Measurements from ENCODE around the gene GATAD2A. TPM values are rescaled to one million over a fixed set of nuclear protein-coding genes. Genes with fewer than 3 reads are reported as not detected.
A peak's percentile ranks its signal among the peaks of the same experiment; 100 is the strongest.
"Not testable (repeated sequence)": the region's sequence is repeated elsewhere in the genome, so short reads cannot be mapped to it uniquely, and the experiment has no call there.

GATAD2A gene
- total RNA-seq, 1 donor = 44.5 TPM

- peak overlapping the region; percentile 3 for H3K4me3 ChIP-seq (ENCODE audit: low read depth, low read length)
- TF ChIP-seq CTCF (IDR thresholded peaks at IDR 0.05; ENCODE audit: insufficient read depth, low read depth, low read length) = no peak
- DNase-seq (ENCODE audit: low read depth) = no peak
These were observed 16.6 kb upstream of the GATAD2A start for GRCh38 chr19:19388568-19389555.

DNA sequence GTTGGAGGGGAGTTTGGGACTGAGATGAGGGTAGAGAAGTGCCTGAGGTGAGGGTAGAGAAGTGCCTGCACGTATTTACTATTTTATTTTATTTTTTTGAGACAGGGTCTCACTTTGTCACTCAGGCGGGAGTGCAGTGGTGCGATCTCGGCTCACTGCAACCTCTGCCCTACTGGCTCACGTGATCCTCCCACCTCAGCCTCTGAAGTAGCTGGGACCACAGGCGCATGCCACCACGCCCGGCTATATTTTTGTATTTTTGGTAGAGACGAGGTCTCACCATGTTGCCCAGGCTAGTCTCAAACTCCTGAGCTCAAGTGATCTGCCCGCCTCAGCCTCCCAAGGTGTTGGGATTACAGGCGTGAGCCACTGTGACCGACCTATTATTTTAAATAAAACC lies 15.8 kb upstream of the GATAD2A start:
- H3K4me3 ChIP-seq (ENCODE audit: low read depth, low read length); DNase-seq (ENCODE audit: low read depth): not testable (repeated sequence)

DNA sequence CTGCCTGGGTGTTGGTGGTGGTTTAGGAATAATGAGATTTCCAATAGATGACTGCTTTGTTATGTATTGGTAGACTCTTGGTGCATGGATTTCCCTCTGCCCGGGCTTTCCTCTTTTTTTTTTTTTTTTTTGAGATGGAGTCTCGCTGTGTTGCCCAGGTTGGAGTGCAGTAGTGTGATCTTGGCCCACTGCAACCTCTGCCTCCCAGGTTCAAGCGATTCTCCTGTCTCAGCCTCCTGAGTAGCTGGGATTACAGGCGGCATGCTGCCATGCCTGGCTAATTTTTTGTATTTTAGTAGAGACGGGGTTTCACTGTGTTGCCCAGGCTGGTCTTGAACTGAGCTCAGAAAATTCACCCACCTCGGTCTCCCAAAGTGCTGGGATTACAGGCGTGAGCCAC lies 11.1 kb upstream of the GATAD2A start:
- not testable (repeated sequence) for DNase-seq (ENCODE audit: low read depth); H3K4me3 ChIP-seq (ENCODE audit: low read depth, low read length)

GRCh38 chr19:19399733-19400433 lies 5.6 kb upstream of the GATAD2A start:
- no peak for DNase-seq (ENCODE audit: low read depth)
- no peak for TF ChIP-seq CTCF (IDR thresholded peaks at IDR 0.05; ENCODE audit: insufficient read depth, low read depth, low read length)
- H3K4me3 ChIP-seq (ENCODE audit: low read depth, low read length) = no peak overlapping the region

- peak; percentile 79 for DNase-seq (ENCODE audit: low read depth)
- H3K4me3 ChIP-seq (ENCODE audit: low read depth, low read length) = no peak overlapping the region
- TF ChIP-seq CTCF (IDR thresholded peaks at IDR 0.05; ENCODE audit: insufficient read depth, low read depth, low read length) = no peak
These were observed 2.7 kb upstream of the GATAD2A start for GRCh38 chr19:19402656-19403372.

DNA sequence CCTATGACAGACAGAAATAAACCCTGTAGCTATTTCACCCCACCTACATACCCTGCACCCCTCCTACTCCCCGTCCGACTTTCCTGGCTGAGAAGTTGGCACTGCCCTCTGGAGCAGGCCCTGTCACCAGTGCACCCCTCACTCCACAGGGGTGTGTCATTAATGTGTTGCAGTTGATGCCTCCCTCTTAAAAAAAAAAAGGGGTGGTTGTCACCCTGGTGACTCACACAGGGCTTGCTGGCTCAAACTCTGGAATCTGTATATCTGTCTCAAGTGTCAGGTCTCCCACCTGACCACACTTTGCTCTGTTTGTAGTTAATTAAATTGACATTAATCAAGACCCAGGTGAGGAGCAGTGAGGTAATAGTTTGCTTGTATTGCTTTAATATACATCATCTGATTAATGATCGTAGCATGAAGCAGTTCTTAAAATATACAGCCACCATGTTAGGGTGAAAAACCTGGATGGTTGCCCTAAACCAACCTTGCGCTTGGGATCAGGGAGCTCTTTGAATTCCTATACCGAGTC lies 2.0 kb upstream of the GATAD2A start:
- DNase-seq (ENCODE audit: low read depth) = peak; percentile 47
- no peak for TF ChIP-seq CTCF (IDR thresholded peaks at IDR 0.05; ENCODE audit: insufficient read depth, low read depth, low read length)
- H3K4me3 ChIP-seq (ENCODE audit: low read depth, low read length) = no peak overlapping the region

GRCh38 chr19:19405971-19406877 lies 749 bp downstream of the GATAD2A start:
- TF ChIP-seq CTCF (IDR thresholded peaks at IDR 0.05; ENCODE audit: insufficient read depth, low read depth, low read length) = no peak

More at GRCh38 chr19:19405971-19406877, 749 bp downstream of the GATAD2A start:
- peak overlapping the region; percentile 83 for H3K4me3 ChIP-seq (ENCODE audit: low read depth, low read length)
- DNase-seq (ENCODE audit: low read depth) = peak; percentile 51

Measured in fibroblast of villous mesenchyme (primary cell).